Spleen (tissue), 7 donors: ENCODE data around the gene LEFTY2.

Experiments
- CTCF ChIP-seq, 11 experiments: fragments of 200-600 bp in 7 of 11; fragments of 450-650 bp in 4 of 11; sonication (generic) in 4 of 11; IDR thresholded peaks in 8 of 11; conservative IDR thresholded peaks in 3 of 11; 1 replicate in 7 of 11; 2 replicates in 4 of 11; pipeline versions ENCODE4 v1.4.0 to v1.8.0; 2016 to 2021; ENCODE audit warnings: antibody characterized with exemption in 11 of 11, inconsistent platforms in 4 of 11, mild to moderate bottlenecking in 1 of 11
- POLR2A ChIP-seq, 3 donors: fragments of 450-650 bp; IDR thresholded peaks; one replicate each; pipeline ENCODE4 v1.5.1; 2017; ENCODE audit warnings: antibody characterized with exemption in 3 of 3, mild to moderate bottlenecking in 1 of 3
- POLR2AphosphoS5 ChIP-seq, 3 donors: sonication (generic); formaldehyde crosslinking; IDR thresholded peaks; one replicate each; pipeline ENCODE4 v1.5.1; 2017; ENCODE audit warnings: antibody characterized with exemption in 3 of 3
- donor health status: DM: no; HTN: no; CAD: no; lungs with moderate emphysema.
- donor health status: DM: no; HTN: no; CAD: no.
- donor health status: DM: no; HTN: no; CAD: no.

- no peak for TF ChIP-seq CTCF (IDR thresholded peaks at IDR 0.05 in 8 of 11, conservative IDR thresholded peaks at IDR 0.05 in 3 of 11)
- TF ChIP-seq POLR2A (IDR thresholded peaks at IDR 0.05), result no peak
- TF ChIP-seq POLR2AphosphoS5 (IDR thresholded peaks at IDR 0.05), result no peak
These were observed 5.8 kb upstream of the LEFTY2 start for GRCh38 chr1:225946803-225947202.
